ENCODE data around the gene CCT5.

GRCh38 chr5:10304932-10305331 lies 54.9 kb downstream of the CCT5 start:
- TF ChIP-seq CTCF (IDR thresholded peaks at IDR 0.05) (peak; percentile 10; the same call in 1 of the 2 replicates), ZFX (IDR thresholded peaks at IDR 0.05; ENCODE audit: borderline replicate concordance) (no peak)
